Measurements from ENCODE around the gene UST.

UST gene

DNA sequence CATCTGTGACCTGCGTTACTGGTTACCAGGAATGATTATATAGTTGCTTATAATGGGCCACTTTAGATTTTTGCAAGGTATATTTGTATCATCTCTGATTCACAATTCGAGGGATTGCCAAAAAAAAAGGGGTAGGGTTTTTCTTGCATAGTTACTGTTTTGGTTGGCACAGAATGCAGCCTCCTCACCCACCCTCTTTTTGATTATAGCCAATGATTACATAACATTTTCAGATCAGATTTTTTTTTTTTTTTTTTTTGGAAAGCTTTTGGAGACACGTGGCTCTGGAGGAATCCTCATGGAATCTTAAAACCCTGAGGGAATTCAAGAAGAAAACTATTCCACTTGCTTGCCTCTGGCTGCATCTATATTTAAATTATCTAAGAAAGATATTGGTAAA is 53.7 kb downstream of the UST start:
- no peak for DNase-seq (ENCODE audit: extremely low spot score)
- ChIA-PET CTCF (interaction anchor here (1.0 to 2.7 kb wide), 7 partner anchors 9 to 223 kb away, joined by 3 to 14 read pairs (median 4); no protein-coding TSS in a partner anchor), POLR2A (no interaction called here)
- TF ChIP-seq, protein P1, sequence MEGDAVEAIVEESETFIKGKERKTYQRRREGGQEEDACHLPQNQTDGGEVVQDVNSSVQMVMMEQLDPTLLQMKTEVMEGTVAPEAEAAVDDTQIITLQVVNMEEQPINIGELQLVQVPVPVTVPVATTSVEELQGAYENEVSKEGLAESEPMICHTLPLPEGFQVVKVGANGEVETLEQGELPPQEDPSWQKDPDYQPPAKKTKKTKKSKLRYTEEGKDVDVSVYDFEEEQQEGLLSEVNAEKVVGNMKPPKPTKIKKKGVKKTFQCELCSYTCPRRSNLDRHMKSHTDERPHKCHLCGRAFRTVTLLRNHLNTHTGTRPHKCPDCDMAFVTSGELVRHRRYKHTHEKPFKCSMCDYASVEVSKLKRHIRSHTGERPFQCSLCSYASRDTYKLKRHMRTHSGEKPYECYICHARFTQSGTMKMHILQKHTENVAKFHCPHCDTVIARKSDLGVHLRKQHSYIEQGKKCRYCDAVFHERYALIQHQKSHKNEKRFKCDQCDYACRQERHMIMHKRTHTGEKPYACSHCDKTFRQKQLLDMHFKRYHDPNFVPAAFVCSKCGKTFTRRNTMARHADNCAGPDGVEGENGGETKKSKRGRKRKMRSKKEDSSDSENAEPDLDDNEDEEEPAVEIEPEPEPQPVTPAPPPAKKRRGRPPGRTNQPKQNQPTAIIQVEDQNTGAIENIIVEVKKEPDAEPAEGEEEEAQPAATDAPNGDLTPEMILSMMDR (IDR thresholded peaks at IDR 0.05; ENCODE audit: control extremely low read depth, extremely low read depth, low read depth, missing control alignments), result no peak

DNA sequence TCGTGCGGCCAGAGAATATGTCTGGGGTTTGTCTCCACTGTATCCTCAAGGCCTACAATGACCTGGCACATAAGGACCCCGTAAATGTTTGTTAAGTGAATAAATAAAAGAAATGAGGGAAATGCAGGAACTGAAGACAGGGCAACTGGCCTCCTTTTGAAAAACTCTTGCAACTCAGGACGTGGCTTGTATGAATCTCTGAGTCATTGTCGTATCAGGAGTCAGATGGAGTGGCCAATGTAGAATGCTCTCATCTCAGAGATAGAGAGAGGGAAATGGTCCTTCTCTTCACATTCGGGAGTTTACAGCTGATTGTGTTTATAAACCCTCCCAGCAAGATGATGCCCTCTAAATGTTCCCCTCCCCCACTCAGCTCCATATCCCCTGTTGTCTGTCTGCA is 57.1 kb downstream of the UST start:
- no peak for DNase-seq (ENCODE audit: extremely low spot score)
- POLR2A ChIA-PET, result no interaction called here
- CTCF ChIA-PET, result interaction anchor here (0.9 kb wide), 1 partner anchor 14 kb away, joined by 3 read pairs; no protein-coding TSS in a partner anchor
- TF ChIP-seq, protein P1 (IDR thresholded peaks at IDR 0.05; ENCODE audit: control extremely low read depth, extremely low read depth, low read depth, missing control alignments), result no peak

DNA sequence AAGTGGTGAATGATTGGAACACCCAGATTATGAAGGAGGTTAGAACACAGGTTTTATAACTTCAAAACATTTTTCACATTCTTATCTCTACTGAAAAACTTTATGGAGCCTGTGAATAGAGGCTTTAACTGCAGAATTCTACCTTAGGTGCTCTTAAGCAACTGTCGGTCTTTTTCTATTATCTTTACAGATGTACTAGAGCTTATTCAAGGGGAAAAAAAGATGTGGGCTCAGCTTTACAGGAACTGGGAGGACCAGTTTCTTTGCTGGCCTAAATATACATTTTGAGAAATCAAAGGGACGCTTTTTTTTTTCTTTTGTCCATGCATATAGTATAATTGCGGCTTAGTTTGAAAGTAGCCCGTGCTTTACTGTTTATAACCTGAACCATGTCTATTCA is 58.9 kb downstream of the UST start:
- no peak for DNase-seq (ENCODE audit: extremely low spot score)
- TF ChIP-seq, protein P1 (IDR thresholded peaks at IDR 0.05; ENCODE audit: control extremely low read depth, extremely low read depth, low read depth, missing control alignments), result no peak
- ChIA-PET POLR2A (no interaction called here), CTCF (no interaction called here)

DNA sequence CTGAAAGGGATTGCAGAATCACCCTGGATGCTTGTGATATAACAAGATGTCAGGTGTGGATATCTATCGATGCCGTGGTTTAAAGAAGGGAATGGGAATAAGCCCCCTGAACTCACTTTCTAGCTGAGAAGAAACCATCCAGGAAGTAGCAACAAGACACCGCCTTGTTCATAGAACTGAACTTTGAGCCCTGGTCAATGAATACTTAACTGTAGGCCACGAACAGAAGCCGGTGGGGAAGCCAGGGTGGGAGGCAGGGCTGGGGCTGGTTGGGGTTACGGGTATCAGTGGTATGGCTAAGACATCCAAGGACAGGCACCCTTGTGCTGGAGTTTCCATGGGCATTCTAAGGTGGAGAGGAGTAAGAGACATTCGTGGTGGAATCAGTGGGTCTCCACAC is 61.0 kb downstream of the UST start:
- CTCF ChIA-PET, result interaction anchor here (1.0 to 1.4 kb wide), 2 partner anchors 27 to 230 kb away, joined by 3 read pairs; no protein-coding TSS in a partner anchor
- POLR2A ChIA-PET, result no interaction called here
- TF ChIP-seq, protein P1 (IDR thresholded peaks at IDR 0.05; ENCODE audit: control extremely low read depth, extremely low read depth, low read depth, missing control alignments), result no peak

DNA sequence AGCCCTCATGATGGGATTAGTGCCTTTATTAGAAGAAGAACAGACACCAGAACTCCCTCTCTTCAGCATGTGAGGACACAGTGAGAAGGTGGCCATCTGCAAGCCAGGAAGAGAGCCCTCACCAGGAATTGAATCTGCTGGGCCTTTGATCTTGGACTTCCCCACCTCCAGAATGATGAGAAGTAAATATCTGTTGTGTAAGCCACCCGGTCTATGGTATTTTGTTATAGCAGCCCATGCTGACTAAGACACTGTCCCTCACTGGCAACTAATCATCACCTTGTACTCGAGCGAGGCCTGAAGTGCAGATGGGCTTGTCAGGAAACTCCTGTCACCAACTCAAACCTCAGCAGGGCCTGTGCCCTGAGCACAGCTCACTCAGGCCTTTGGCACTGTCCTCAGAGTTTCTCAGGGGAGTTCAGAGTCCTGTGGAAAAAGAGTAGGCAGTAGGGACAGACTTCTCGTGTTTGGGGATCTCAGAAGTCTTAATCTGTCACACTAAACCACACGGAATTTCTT is 62.0 kb downstream of the UST start:
- ChIA-PET POLR2A (no interaction called here), CTCF (interaction anchor here (0.7 to 1.4 kb wide), 6 partner anchors 8 to 249 kb away, joined by 3 to 4 read pairs (median 3); no protein-coding TSS in a partner anchor)
- TF ChIP-seq, protein P1 (IDR thresholded peaks at IDR 0.05; ENCODE audit: control extremely low read depth, extremely low read depth, low read depth, missing control alignments), result no peak
- DNase-seq (ENCODE audit: extremely low spot score), result no peak

More for the DNA sequence above, 61.0 kb downstream of the UST start:
- no peak for DNase-seq (ENCODE audit: extremely low spot score)

DNA sequence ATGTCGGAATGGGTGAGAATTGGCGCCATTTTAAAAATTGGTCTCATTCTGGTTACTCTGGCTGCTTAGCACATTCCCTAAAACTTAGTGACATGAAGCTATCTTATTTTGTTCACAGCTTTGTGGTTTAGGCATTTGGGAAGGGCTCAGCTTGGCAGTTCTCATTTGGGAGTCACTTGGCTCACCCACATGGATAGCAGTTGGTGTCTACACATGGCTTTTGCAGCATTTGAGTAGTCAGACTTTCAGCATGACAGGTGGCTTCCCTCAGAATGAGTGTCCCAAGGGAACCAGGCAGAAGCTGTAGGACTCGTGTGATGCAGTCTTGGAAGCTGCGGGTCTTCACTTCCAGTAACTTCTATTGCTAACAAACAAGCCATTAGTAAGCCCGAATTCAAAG is 64.6 kb downstream of the UST start:
- CTCF ChIA-PET, result interaction anchor here (1.0 to 1.4 kb wide), 4 partner anchors 20 to 234 kb away, joined by 3 to 4 read pairs (median 4); no protein-coding TSS in a partner anchor
- POLR2A ChIA-PET, result no interaction called here
- no peak for DNase-seq (ENCODE audit: extremely low spot score)
- TF ChIP-seq, protein P1 (IDR thresholded peaks at IDR 0.05; ENCODE audit: control extremely low read depth, extremely low read depth, low read depth, missing control alignments), result no peak

Data from GM10248 (cell line).